Cardiac muscle cell (in vitro differentiated cells and primary cell): ENCODE measurements around the gene EDIL3. TPM values are rescaled to one million over a fixed set of nuclear protein-coding genes. Genes with fewer than 3 reads are reported as not detected.

ENCODE experiments used
- DNase-seq, 2 donors: peaks; one replicate each; pipeline versions ENCODE4 v3.0.0 to v3.0.0-alpha.2; 2010 to 2017; ENCODE audit warnings: low read depth in 1 of 2, low spot score in 1 of 2
- H3K27ac ChIP-seq: fragments of 200-600 bp; sonication (generic); 2 replicates; pipeline ENCODE4 v1.5.1; 2016
- H3K27me3 ChIP-seq: fragments of 200-600 bp; sonication (generic); 2 replicates; pipeline ENCODE4 v1.6.0; 2016; ENCODE audit warnings: control low read depth
- H3K36me3 ChIP-seq: fragments of 200-600 bp; sonication (generic); 2 replicates; pipeline ENCODE4 v1.5.1; 2016; ENCODE audit warnings: control low read depth
- H3K4me1 ChIP-seq: fragments of 200-600 bp; sonication (generic); 2 replicates; pipeline ENCODE4 v1.8.1; 2017; ENCODE audit warnings: low read depth, mild to moderate bottlenecking, mixed run types
- H3K4me3 ChIP-seq: fragments of 200-600 bp; sonication (generic); 2 replicates; pipeline ENCODE4 v1.5.1; 2016; ENCODE audit warnings: mild to moderate bottlenecking
- H3K9me3 ChIP-seq: fragments of 200-600 bp; sonication (generic); 2 replicates; pipeline ENCODE4 v1.5.1; 2017; ENCODE audit warnings: low read depth, mild to moderate bottlenecking, control low read depth
- CTCF ChIP-seq: IDR thresholded peaks from 2 replicates; pipeline ENCODE4 v1.5.1; 2012; ENCODE audit warnings: low read depth, mild to moderate bottlenecking, low read length
- polyA plus RNA-seq: library from polyadenylated mRNA; unstranded; fragments of >200 nt; fragmentation: Nextera tagmentation; extraction: Ambion mirVana; gene quantifications from 2 replicates; pipeline ENCODE4 v1.2.1, GENCODE V29; 2016
- total RNA-seq: library from RNA; depleted of rRNA; stranded (reverse); fragments of >200 nt; gene quantifications from 2 replicates; pipeline ENCODE4 v1.2.3, GENCODE V29; 2016

EDIL3 gene
- total and polyA plus RNA-seq, 2 experiments from 2014 or later = 7.2 to 7.7 TPM

DNA sequence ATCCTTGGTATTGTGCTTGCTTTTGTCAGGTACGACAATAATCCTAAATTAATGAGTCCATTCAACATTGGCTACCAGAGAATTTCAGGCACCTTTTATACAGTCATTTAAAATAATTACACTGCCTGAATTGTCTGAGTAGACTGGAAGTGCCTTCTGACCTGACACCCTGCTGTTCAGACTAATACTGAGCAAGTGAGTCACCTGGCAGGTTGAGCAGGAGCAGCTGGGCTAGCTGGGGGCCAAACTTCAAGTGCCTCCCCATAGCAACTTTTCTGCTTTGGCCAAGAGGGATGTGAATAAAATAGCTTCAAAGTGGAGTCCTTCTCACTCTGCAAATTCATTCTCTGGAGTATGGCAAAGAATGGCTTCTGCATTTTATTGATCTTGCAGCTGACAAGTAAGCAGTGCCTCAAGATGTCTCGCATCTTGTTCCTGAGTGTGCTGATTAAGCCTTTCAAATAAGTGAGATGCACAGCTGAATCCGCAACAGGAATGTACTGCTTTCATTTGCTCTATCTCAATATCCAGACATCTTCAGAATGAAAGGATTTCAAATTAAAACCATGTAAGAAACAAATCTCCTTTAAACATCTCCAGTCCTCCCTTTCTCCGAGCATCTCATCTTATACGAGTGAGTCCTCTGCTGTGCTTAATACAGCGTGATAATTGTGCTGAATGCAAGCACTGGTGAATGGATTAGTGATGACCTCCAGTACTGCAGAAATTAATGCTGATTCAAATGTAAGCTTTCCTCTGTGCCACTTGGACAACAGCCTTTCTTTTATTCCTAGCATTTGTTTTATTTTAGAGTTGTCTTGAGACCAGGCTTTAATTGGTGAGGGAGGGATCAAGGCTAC, 271.2 kb downstream of the EDIL3 start:
- H3K36me3 ChIP-seq = no peaks in the 10 kb centered on the region
- no peaks in the 10 kb centered on the region for H3K4me1 ChIP-seq
- H3K4me3 ChIP-seq = no peak overlapping the region
- no peak for TF ChIP-seq CTCF
- H3K27ac ChIP-seq = no peak overlapping the region
- no peak for DNase-seq
- no peaks in the 10 kb centered on the region for H3K9me3 ChIP-seq
- H3K27me3 ChIP-seq = no peaks in the 10 kb centered on the region

- TF ChIP-seq CTCF = no peak
- Histone ChIP-seq H3K9me3 (no peaks in the 10 kb centered on the region), H3K4me1 (peaks cover 5% of the 10 kb centered on the region), H3K36me3 (no peaks in the 10 kb centered on the region), H3K27ac (no peak overlapping the region), H3K4me3 (no peak overlapping the region), H3K27me3 (no peaks in the 10 kb centered on the region)
- no peak for DNase-seq
Observed at GRCh38 chr5:84092738-84093137, 291.9 kb downstream of the EDIL3 start.

DNA sequence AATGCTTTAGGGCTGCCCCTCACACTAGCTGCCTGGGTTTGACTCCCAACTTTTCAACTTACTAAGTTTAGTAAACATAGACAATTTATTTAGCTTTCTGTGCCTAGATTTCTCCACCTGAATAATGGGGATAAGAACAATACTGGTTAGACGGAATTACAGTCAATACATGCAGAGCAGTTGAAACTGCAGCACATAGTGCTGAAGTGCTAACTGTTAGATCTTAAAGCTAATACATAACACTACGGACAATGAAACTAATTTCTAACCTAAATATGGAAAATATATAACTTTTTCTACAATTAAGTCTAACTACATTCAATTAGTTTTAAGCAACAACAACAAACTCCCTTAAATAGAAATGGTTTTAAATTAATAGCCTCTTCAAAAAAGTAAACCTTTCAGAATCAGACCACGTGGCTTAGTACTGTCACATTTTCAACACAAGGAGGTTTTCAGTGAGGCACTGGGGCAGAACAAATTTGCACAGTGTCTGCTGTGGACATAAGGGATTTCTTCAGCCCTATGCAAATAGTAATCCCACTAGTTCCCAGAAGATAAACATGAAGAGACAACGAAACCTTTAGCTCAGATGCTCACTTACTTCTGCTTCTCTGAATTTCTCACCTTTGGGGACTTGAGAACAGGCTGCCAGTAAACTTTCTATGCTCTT, 293.4 kb downstream of the EDIL3 start:
- TF ChIP-seq CTCF = no peak
- DNase-seq = no peak
- H3K36me3 ChIP-seq = no peaks in the 10 kb centered on the region
- no peaks in the 10 kb centered on the region for H3K27me3 ChIP-seq
- no peak overlapping the region for H3K4me3 ChIP-seq
- no peaks in the 10 kb centered on the region for H3K9me3 ChIP-seq
- H3K4me1 ChIP-seq = peaks cover 5% of the 10 kb centered on the region
- no peak overlapping the region for H3K27ac ChIP-seq

DNA sequence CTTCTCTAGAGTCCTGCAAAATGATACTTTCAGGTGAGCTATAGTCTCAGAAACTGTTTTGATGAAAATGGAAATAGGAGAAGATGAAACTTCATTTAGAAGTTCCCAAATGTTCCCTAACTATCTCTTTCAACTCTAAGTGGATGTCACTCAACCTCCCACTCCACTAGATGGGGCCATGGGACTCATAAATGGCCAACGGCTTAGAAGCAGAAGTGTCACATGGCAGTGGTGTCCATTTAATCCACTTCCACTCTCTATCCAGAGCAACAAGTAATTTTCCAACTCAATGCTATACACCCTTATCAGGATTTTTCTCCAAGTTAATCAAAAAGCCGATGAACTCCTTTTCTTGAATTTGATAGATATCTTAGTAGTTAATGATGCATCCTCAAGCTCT, 295.7 kb downstream of the EDIL3 start:
- Histone ChIP-seq H3K9me3 (no peaks in the 10 kb centered on the region), H3K36me3 (no peaks in the 10 kb centered on the region), H3K27me3 (no peaks in the 10 kb centered on the region), H3K4me1 (peaks cover 5% of the 10 kb centered on the region), H3K27ac (no peak overlapping the region), H3K4me3 (no peak overlapping the region)
- peak; percentile 44 for TF ChIP-seq CTCF
- peak in 1 of 2 donors; percentile 57 for DNase-seq

GRCh38 chr5:84086511-84086910, 298.2 kb downstream of the EDIL3 start:
- no peak overlapping the region for H3K4me3 ChIP-seq
- no peaks in the 10 kb centered on the region for H3K9me3 ChIP-seq

More at GRCh38 chr5:84086511-84086910, 298.2 kb downstream of the EDIL3 start:
- Histone ChIP-seq H3K27ac (no peak overlapping the region), H3K4me1 (no peaks in the 10 kb centered on the region), H3K27me3 (no peaks in the 10 kb centered on the region), H3K36me3 (no peaks in the 10 kb centered on the region)
- no peak for TF ChIP-seq CTCF
- DNase-seq = no peak
